GM12875 (cell line): ENCODE measurements around the gene TAF12.
"Not testable (repeated sequence)": the region's sequence is repeated elsewhere in the genome, so short reads cannot be mapped to it uniquely, and the experiment has no call there.

Experiments used
- H3K4me3 ChIP-seq: one replicate; pipeline ENCODE4 v1.5.1; 2011; ENCODE audit warnings: low read depth, low read length, control low read depth
- TF ChIP-seq, protein P1 (sequence below): IDR thresholded peaks from 2 replicates; pipeline ENCODE4 v1.5.1; 2011; ENCODE audit warnings: low read depth, mild to moderate bottlenecking, control low read depth, inconsistent platforms, low read length, moderate library complexity, borderline replicate concordance; ENCODE audit not compliant: insufficient read depth

Gene TAF12

DNA sequence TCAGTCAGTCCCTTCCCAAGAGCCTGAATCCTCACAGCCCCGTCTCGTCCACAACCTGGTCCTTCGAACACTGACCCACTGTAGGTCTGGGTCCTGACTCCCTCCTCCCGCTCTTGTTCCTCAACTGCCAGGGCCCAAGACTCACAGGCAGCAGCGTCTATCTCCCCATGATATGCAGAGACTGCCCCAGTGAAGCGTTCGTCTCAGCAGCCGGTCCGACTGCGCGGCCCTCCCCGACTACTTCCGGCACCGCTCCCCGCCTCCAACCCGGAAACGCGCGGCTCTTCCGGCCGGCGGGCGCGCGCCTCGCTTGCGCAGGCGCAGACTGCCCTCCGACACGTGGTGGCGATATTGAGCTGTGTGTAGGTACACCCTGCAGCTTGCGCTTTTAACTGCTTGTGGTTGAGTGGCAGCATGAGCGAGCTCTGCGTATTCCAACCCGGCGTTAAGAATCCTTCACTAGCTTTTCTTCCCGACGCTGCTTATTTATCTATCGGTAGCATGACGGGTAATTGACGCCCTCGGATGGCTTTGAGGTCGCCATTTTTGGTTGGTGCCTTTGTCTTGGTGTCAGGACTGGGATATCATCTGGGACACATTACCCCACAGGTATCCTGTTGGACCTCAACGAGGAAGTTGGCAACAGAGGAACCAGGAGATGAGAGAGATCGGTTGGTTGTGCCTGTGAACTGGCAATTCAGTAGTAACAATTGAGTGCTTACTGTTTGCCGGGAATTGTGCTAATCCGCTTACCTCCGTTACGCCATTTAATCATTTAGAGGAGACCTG lies at the start of gene TAF12:
Gene TAF12, minus strand, starts transcription at position 221 of the 789 bp plus-strand sequence. CDS start 20,986 bp downstream, outside the sequence.
- peak within 1 kb of the TSS; percentile 60 for H3K4me3 ChIP-seq
- TF ChIP-seq, protein P1, sequence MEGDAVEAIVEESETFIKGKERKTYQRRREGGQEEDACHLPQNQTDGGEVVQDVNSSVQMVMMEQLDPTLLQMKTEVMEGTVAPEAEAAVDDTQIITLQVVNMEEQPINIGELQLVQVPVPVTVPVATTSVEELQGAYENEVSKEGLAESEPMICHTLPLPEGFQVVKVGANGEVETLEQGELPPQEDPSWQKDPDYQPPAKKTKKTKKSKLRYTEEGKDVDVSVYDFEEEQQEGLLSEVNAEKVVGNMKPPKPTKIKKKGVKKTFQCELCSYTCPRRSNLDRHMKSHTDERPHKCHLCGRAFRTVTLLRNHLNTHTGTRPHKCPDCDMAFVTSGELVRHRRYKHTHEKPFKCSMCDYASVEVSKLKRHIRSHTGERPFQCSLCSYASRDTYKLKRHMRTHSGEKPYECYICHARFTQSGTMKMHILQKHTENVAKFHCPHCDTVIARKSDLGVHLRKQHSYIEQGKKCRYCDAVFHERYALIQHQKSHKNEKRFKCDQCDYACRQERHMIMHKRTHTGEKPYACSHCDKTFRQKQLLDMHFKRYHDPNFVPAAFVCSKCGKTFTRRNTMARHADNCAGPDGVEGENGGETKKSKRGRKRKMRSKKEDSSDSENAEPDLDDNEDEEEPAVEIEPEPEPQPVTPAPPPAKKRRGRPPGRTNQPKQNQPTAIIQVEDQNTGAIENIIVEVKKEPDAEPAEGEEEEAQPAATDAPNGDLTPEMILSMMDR = peak; percentile 32; the same call in 1 of the 2 replicates

DNA sequence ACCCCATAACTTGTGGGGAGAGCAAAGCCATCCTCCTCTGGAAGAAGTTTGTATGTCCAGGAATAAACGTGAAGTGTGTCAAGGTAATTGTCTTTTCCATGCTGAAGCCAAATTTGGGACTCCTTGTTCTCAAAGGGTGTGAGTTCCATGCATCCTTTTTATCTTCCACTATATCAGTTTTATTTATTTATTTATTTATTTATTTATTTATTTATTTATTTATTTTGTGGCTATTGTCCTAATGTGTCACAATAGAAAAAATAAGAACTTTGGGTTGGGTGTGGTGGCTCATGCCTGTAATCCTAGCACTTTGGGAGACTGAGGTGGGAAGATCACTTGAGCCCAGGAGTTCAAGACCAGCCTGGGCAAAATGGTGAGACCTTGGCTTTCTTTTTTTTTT lies 48.8 kb upstream of the TAF12 start:
- H3K4me3 ChIP-seq = not testable (repeated sequence)

- TF ChIP-seq, protein P1 = no peak
- no peak overlapping the region for H3K4me3 ChIP-seq
Observed at GRCh38 chr1:28684937-28685336, 42.1 kb upstream of the TAF12 start.

- TF ChIP-seq, protein P1 = no peak
- no peak overlapping the region for H3K4me3 ChIP-seq
Observed at GRCh38 chr1:28682840-28683239, 40.0 kb upstream of the TAF12 start.

GRCh38 chr1:28680151-28680550 lies 37.3 kb upstream of the TAF12 start:
- TF ChIP-seq, protein P1 = no peak
- H3K4me3 ChIP-seq = no peak overlapping the region

GRCh38 chr1:28675924-28676257 lies 33.0 kb upstream of the TAF12 start:
- TF ChIP-seq, protein P1 = no peak
- no peak overlapping the region for H3K4me3 ChIP-seq

DNA sequence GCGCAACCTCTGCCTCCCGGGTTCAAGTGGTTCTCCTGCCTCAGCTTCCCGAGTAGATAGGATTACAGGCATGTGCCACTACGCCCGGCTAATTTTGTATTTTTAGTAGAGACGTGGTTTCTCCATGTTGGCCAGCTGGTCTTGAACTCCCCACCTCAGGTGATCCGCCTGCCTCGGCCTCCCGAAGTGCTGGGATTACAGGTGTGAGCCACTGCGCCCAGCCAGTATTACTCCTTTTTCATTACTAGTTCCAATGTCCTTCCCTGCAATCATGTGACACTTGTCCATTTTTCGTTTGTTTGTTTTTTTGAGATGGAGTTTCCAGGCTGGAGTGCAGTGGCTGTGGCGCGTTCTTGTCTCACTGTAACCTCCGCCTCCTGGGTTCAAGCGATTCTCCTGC lies 30.1 kb upstream of the TAF12 start:
- not testable (repeated sequence) for H3K4me3 ChIP-seq

GRCh38 chr1:28671254-28671780 lies 28.4 kb upstream of the TAF12 start:
- no peak overlapping the region for H3K4me3 ChIP-seq
- TF ChIP-seq, protein P1 = no peak
